Cardiac muscle cell (in vitro differentiated cells and primary cell): ENCODE data around the gene ATP8A2. TPM values are rescaled to one million over a fixed set of nuclear protein-coding genes. Genes with fewer than 3 reads are reported as not detected.
"Not testable (repeated sequence)": the region's sequence is repeated elsewhere in the genome, so short reads cannot be mapped to it uniquely, and the experiment has no call there.

ENCODE experiments used
- DNase-seq, 2 donors: peaks; one replicate each; pipeline versions ENCODE4 v3.0.0 to v3.0.0-alpha.2; 2010 to 2017; ENCODE audit warnings: low read depth in 1 of 2, low spot score in 1 of 2
- H3K27ac ChIP-seq: fragments of 200-600 bp; sonication (generic); 2 replicates; pipeline ENCODE4 v1.5.1; 2016
- H3K27me3 ChIP-seq: fragments of 200-600 bp; sonication (generic); 2 replicates; pipeline ENCODE4 v1.6.0; 2016; ENCODE audit warnings: control low read depth
- H3K36me3 ChIP-seq: fragments of 200-600 bp; sonication (generic); 2 replicates; pipeline ENCODE4 v1.5.1; 2016; ENCODE audit warnings: control low read depth
- H3K4me1 ChIP-seq: fragments of 200-600 bp; sonication (generic); 2 replicates; pipeline ENCODE4 v1.8.1; 2017; ENCODE audit warnings: low read depth, mild to moderate bottlenecking, mixed run types
- H3K4me3 ChIP-seq: fragments of 200-600 bp; sonication (generic); 2 replicates; pipeline ENCODE4 v1.5.1; 2016; ENCODE audit warnings: mild to moderate bottlenecking
- H3K9me3 ChIP-seq: fragments of 200-600 bp; sonication (generic); 2 replicates; pipeline ENCODE4 v1.5.1; 2017; ENCODE audit warnings: low read depth, mild to moderate bottlenecking, control low read depth
- polyA plus RNA-seq: library from polyadenylated mRNA; unstranded; fragments of >200 nt; fragmentation: Nextera tagmentation; extraction: Ambion mirVana; gene quantifications from 2 replicates; pipeline ENCODE4 v1.2.1, GENCODE V29; 2016
- total RNA-seq: library from RNA; depleted of rRNA; stranded (reverse); fragments of >200 nt; gene quantifications from 2 replicates; pipeline ENCODE4 v1.2.3, GENCODE V29; 2016
- TF ChIP-seq, protein P1 (sequence below): IDR thresholded peaks from 2 replicates; pipeline ENCODE4 v1.5.1; 2012; ENCODE audit warnings: low read depth, mild to moderate bottlenecking, low read length

The ATP8A2 gene
- total and polyA plus RNA-seq, 2 experiments from 2014 or later, result 0.86 to 0.89 TPM

DNA sequence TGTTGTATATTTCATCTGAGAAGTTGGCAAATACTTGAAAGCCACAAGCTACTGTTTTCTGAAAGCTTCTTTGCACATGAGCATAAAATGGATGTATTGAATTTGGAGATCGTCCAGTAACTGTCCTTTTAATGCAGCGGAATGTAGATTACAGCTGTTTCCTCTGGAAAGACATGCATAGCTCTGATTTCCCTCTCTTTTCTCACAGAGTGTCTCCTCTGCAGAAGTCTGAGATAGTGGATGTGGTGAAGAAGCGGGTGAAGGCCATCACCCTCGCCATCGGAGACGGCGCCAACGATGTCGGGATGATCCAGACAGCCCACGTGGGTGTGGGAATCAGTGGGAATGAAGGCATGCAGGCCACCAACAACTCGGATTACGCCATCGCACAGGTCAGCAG is 397.1 kb downstream of the ATP8A2 start:
- Histone ChIP-seq H3K9me3 (no peaks in the 10 kb centered on the region), H3K27ac (no peak overlapping the region), H3K27me3 (no peaks in the 10 kb centered on the region), H3K4me3 (no peak overlapping the region), H3K4me1 (no peaks in the 10 kb centered on the region), H3K36me3 (no peaks in the 10 kb centered on the region)
- DNase-seq, result peak in 1 of 2 donors; percentile 54
- TF ChIP-seq, protein P1, sequence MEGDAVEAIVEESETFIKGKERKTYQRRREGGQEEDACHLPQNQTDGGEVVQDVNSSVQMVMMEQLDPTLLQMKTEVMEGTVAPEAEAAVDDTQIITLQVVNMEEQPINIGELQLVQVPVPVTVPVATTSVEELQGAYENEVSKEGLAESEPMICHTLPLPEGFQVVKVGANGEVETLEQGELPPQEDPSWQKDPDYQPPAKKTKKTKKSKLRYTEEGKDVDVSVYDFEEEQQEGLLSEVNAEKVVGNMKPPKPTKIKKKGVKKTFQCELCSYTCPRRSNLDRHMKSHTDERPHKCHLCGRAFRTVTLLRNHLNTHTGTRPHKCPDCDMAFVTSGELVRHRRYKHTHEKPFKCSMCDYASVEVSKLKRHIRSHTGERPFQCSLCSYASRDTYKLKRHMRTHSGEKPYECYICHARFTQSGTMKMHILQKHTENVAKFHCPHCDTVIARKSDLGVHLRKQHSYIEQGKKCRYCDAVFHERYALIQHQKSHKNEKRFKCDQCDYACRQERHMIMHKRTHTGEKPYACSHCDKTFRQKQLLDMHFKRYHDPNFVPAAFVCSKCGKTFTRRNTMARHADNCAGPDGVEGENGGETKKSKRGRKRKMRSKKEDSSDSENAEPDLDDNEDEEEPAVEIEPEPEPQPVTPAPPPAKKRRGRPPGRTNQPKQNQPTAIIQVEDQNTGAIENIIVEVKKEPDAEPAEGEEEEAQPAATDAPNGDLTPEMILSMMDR, result no peak

DNA sequence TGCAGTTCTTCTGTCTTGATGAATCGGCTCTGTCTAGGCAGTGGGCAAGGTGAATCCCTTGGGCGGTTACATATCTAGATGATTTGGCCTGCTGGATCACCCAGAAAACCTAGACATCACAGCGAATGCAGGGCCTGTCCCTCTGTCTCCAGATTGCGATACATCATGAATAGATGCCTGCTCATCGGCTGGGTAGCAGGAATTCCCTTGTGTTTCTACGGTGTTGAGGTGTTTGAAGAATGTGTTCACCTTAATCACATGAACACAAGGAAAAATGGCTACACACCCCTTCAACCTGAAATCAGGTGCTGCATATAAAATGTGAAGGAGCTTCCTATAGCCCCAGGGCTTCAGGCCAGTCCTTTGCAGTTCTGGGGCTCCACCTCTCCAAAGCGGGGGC is 398.8 kb downstream of the ATP8A2 start:
- TF ChIP-seq, protein P1, result no peak
- H3K36me3 ChIP-seq, result no peaks in the 10 kb centered on the region
- H3K4me1 ChIP-seq, result peaks cover 3% of the 10 kb centered on the region
- H3K9me3 ChIP-seq, result no peaks in the 10 kb centered on the region
- no peak overlapping the region for H3K4me3 ChIP-seq
- no peaks in the 10 kb centered on the region for H3K27me3 ChIP-seq
- DNase-seq, result no peak
- H3K27ac ChIP-seq, result no peak overlapping the region

DNA sequence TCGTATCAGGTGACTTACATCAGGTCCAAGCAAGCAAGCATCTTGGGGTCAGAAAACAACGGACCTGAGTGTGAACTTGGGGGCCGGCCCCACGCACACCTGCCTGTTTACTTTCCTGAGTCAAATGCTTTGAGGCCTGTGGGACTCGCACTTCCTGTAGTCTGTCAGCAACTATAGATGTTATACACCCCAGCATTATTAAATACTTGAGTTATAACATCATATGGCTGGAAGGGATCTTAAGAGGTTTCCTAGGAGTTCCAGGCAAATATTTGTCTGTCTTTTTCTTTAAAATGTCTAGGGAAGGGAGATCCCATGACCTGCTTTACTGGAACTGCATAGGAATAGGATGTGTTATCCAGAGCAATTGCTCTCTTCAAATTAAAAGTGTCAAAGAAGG is 399.4 kb downstream of the ATP8A2 start:
- no peaks in the 10 kb centered on the region for H3K27me3 ChIP-seq
- peaks cover 9% of the 10 kb centered on the region for H3K4me1 ChIP-seq
- no peaks in the 10 kb centered on the region for H3K36me3 ChIP-seq
- DNase-seq, result no peak
- H3K4me3 ChIP-seq, result no peak overlapping the region
- TF ChIP-seq, protein P1, result no peak
- H3K27ac ChIP-seq, result no peak overlapping the region
- no peaks in the 10 kb centered on the region for H3K9me3 ChIP-seq

DNA sequence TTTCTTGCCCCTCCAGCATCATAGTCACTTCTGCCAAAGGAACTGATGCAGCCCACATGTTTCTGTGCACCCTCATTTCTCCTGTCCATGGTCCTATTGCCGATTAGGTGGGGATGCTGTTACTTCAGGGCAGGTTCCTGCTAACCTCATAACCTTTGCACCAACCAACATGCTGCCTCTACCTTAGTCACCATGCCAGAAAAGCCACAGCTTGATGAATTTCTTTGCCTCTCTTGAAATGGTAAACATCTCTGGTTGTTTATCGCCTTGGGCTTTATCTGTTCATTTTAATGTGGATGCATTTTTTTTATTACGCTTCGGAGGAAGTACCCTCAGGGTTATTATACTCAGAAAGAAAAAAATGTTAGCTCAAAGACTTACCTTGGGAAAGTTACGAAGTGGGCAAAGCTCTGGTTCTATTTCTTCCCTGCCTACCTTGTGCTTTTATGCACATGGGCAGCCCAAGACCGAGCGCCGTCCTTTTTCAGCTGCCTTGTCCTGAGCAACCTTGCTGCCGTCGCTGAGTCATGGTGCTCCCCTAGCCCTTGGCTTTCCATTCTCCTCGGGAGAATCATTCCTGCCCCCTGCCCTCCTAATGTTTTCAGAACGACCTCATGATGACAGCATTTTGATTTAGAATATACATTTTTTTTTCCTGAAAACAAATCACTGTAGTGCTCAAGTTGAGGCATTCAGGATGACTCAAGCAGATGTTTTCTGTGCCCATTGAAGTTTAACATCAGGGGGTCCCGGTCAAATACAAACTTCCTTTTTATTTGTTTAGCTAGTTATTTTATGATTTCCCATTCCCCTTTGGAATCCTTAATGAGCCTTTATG is 400.1 kb downstream of the ATP8A2 start:
- Histone ChIP-seq H3K27me3 (no peaks in the 10 kb centered on the region), H3K4me1 (peaks cover 15% of the 10 kb centered on the region), H3K4me3 (no peak overlapping the region), H3K36me3 (no peaks in the 10 kb centered on the region), H3K9me3 (no peaks in the 10 kb centered on the region), H3K27ac (no peak overlapping the region)
- TF ChIP-seq, protein P1, result no peak
- no peak for DNase-seq

DNA sequence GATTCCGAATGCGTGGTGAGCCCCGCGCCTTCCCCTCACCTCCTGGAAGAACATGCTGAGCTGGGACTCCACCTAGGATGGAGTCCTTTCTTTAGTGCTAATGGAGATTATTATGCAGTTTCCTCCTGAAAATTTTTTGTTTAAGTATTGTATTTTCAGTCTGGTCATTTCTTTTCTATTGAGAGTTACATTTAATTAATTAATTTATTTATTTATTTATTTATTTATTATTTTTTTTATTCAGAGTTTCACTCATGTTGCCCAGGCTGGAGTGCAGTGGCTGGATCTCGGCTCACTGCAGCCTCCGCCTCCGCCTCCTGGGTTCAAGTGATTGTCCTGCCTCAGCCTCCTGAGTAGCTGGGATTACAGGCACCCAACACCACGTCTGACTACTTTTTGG is 400.8 kb downstream of the ATP8A2 start:
- H3K27me3 ChIP-seq, H3K36me3 ChIP-seq, H3K4me3 ChIP-seq, H3K9me3 ChIP-seq, H3K27ac ChIP-seq, DNase-seq: not testable (repeated sequence)
- H3K4me1 ChIP-seq, result peaks cover 22% of the 10 kb centered on the region

DNA sequence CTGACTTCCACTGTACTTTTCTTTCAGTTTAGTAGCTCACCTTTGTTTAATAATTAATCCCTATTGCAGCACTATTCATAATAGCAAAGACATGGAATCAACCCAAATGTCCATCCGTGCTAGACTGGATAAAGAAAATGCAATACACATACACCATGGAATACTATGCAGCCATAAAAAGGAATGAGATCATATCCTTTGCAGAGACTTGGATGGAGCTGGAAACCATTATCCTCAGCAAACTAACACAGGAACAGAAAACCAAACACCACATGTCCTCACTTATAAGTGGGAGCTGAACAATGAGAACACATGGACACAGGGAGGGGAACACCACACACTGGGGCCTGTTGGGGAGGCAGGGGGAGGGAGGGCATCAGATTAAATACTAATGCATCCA is 402.3 kb downstream of the ATP8A2 start:
- not testable (repeated sequence) for H3K4me3 ChIP-seq, H3K9me3 ChIP-seq, H3K27ac ChIP-seq, H3K27me3 ChIP-seq, DNase-seq, H3K36me3 ChIP-seq
- H3K4me1 ChIP-seq, result peaks cover 37% of the 10 kb centered on the region
